IPS DF 4.7 (cell line): Measurements from ENCODE around the gene FNDC5.
"Not testable (repeated sequence)": the region's sequence is repeated elsewhere in the genome, so short reads cannot be mapped to it uniquely, and the experiment has no call there.

Experiments used
- DNase-seq: peaks from one replicate; pipeline ENCODE4 v3.0.0-alpha.2; 2013; ENCODE audit warnings: low spot score; ENCODE audit errors: extremely low read depth

The FNDC5 gene

GRCh38 chr1:32870615-32871363 is at the start of gene FNDC5:
FNDC5 (minus strand) TSS chr1:32870912.
- DNase-seq, result no peak

- no peak for DNase-seq
Observed at GRCh38 chr1:32919811-32920733, 49.4 kb upstream of the FNDC5 start.

GRCh38 chr1:32918179-32918578 is 47.5 kb upstream of the FNDC5 start:
- no peak for DNase-seq

DNA sequence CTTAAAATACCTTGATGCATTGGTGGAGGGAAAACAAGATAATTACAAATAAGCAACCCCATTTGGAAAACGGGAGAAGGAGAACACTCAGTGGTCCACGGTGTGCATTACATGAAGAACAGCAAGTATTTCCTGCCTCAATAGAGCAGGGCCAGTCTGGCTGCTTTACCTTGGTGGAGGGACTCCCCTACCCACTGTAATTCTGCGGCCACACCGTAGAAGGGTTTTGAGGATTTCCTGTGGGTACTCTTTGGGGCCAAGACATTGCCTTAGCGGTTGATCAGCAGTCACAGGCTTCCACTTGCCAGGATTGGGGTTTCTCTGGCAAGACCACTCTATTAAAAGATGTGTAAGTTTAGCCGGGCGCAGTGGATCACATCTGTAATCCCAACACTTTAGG is 46.8 kb upstream of the FNDC5 start:
- DNase-seq, result no peak

GRCh38 chr1:32915766-32916706 is 45.3 kb upstream of the FNDC5 start:
- no peak for DNase-seq

GRCh38 chr1:32910319-32910718 is 39.6 kb upstream of the FNDC5 start:
- DNase-seq, result no peak

DNA sequence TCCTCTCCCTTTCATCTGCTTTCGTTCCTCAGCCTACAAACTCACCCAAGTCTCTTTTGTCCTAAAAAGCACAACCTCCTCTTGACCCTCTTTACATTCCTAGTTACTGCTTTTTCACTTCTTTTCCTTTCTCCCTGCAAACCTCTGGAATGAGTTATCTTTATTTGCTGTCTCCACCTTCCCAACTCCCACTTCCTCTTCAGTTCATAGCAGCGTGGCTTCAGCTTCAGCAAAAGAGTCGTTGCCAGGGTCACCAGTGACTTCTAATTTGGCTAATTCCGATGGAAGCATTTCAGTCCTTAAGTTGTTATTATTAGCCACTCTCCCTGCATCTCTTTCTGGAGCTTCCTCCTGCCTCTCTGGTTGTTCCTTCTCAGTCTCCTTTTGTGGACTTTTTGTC is 36.7 kb upstream of the FNDC5 start:
- no peak for DNase-seq

GRCh38 chr1:32906654-32907053 is 35.9 kb upstream of the FNDC5 start:
- DNase-seq, result no peak

- DNase-seq, result not testable (repeated sequence)
Observed at GRCh38 chr1:32905588-32905987, 34.9 kb upstream of the FNDC5 start.

GRCh38 chr1:32904797-32905196 is 34.1 kb upstream of the FNDC5 start:
- no peak for DNase-seq

- DNase-seq, result no peak
Observed at GRCh38 chr1:32903991-32904785, 33.5 kb upstream of the FNDC5 start.

- no peak for DNase-seq
Observed at GRCh38 chr1:32902535-32902920, 31.8 kb upstream of the FNDC5 start.

GRCh38 chr1:32901823-32902534 is 31.3 kb upstream of the FNDC5 start:
- no peak for DNase-seq

DNA sequence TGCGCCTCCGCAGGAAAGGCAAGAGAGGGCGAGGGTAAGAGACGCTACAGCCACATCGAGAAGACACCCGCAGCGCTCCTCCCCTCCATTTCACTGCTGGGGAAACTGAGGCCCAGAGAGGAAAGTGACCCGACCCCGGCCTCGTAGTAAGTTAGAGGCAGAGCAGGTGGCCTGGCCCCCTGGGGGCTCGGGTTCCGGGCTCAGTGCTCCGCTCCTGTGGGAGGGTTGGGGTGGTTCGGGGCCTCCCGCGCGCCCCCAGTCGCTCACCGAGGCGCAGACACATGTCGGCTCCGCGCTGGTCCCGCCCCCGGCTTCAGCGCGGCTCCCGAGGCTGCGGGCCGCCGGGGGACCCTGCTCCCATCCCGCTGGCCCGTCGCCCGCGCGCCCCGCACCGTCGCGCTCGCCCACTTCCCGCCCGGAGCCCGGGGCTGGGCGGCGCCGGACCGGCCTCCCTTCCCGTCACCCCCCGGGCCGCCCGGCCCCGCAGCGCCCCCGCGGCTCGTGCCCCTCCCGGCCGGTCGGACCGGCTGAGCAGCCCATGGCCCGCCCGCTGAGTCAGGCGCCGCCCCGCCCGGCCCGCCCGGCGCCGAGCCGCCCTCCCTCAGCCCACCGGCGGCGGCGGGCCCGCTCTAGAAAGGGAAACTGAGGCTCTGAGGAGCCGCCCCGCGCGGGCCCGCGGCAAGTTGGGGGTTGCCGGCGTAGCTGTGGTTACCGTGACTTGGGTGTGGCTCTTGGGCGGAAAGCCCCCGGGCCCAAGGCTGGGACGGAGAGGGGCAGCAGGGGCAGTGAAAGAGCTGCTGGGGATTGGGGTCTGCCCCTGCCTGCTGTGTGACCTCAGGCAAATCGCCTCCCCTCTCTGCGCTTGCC is 30.5 kb upstream of the FNDC5 start, which contains the start of gene TMEM54:
Gene TMEM54, minus strand, starts transcription at position 434 of the 867 bp plus-strand sequence. Its CDS starts 151 bp downstream, at position 283.
- no peak for DNase-seq

DNA sequence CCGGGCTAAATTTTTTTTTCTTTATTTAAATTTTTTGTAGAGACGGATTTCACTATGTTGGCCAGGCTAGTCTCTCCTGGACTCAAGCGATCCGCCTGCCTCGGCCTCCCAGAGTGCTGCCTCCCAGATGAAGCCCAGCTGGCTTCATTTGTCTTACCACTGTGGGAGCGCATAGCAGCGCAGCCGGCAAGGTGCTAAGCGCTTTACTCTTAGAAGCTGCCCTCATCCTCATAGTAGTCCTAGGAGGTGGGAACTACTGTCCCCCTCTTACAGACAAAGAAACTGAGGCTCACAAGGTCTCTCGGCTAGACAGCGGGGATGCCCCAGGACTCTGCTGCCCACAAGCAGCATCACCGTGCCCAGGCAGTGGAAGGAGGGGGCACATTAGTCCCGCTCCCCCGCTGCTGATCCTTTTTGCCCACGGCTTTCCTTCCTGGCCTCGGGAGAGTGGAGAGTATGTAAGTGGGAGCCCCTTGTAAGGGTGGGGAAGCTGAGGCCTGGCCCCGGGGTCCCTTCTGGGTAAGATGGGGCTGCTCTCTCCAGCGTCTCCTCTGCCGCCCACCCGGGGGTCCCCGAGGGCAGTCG is 29.8 kb upstream of the FNDC5 start:
- no peak for DNase-seq

- no peak for DNase-seq
Observed at GRCh38 chr1:32899586-32900296, 29.0 kb upstream of the FNDC5 start.

- DNase-seq, result no peak
Observed at GRCh38 chr1:32898958-32899357, 28.2 kb upstream of the FNDC5 start.

GRCh38 chr1:32898056-32898455 is 27.3 kb upstream of the FNDC5 start:
- DNase-seq, result no peak
